ENCODE measurements around the gene RACK1. TPM values are rescaled to one million over a fixed set of nuclear protein-coding genes. Genes with fewer than 3 reads are reported as not detected.

The RACK1 gene
- total RNA-seq, 4 donors from 2014 or later = 1,252 to 1,898 (median 1,625) TPM

DNA sequence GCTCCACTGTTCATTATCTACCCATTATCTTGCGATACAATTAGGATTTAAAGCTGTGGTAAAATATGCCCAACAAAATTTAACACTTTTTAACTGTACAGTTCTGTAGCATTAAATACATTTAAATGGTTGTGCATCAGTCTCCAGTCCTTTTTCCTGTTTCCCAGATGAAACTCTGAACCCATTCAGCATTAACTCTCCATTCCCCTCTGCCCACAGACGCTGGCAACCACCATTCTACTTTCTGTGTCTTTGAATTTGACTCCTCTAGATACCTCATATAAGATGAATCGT is 35.8 kb downstream of the RACK1 start:
- Histone ChIP-seq H3K9me3 (no peaks in the 10 kb centered on the region), H3K27me3 (no peaks in the 10 kb centered on the region), H3K4me3 (peak overlapping the region in 3 of 4 donors; percentile 62 to 76 (median 75)), H3K36me3 (no peaks in the 10 kb centered on the region), H3K4me1 (peaks cover 19 to 49% (median 40%) of the 10 kb centered on the region in 4 donors), H3K27ac (replicated peaks in 1 of 4) (peak overlapping the region in 3 of 4 donors; percentile 84 to 86 (median 85))
- 42% methylated on average over 3 of the region's 3 CpGs for WGBS
- TF ChIP-seq POLR2A (IDR thresholded peaks at IDR 0.05; ENCODE audit: low read depth) (no peak), EP300 (IDR thresholded peaks at IDR 0.05) (no peak)
- TF ChIP-seq, protein P1, sequence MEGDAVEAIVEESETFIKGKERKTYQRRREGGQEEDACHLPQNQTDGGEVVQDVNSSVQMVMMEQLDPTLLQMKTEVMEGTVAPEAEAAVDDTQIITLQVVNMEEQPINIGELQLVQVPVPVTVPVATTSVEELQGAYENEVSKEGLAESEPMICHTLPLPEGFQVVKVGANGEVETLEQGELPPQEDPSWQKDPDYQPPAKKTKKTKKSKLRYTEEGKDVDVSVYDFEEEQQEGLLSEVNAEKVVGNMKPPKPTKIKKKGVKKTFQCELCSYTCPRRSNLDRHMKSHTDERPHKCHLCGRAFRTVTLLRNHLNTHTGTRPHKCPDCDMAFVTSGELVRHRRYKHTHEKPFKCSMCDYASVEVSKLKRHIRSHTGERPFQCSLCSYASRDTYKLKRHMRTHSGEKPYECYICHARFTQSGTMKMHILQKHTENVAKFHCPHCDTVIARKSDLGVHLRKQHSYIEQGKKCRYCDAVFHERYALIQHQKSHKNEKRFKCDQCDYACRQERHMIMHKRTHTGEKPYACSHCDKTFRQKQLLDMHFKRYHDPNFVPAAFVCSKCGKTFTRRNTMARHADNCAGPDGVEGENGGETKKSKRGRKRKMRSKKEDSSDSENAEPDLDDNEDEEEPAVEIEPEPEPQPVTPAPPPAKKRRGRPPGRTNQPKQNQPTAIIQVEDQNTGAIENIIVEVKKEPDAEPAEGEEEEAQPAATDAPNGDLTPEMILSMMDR (IDR thresholded peaks at IDR 0.05) = no peak
- intact Hi-C loops (cut with DNase I) = loop anchor here (2.0 kb wide), 1 partner anchor 17 kb away; no protein-coding TSS in a partner anchor
- DNase-seq (ENCODE audit: extremely low spot score) = no peak

DNA sequence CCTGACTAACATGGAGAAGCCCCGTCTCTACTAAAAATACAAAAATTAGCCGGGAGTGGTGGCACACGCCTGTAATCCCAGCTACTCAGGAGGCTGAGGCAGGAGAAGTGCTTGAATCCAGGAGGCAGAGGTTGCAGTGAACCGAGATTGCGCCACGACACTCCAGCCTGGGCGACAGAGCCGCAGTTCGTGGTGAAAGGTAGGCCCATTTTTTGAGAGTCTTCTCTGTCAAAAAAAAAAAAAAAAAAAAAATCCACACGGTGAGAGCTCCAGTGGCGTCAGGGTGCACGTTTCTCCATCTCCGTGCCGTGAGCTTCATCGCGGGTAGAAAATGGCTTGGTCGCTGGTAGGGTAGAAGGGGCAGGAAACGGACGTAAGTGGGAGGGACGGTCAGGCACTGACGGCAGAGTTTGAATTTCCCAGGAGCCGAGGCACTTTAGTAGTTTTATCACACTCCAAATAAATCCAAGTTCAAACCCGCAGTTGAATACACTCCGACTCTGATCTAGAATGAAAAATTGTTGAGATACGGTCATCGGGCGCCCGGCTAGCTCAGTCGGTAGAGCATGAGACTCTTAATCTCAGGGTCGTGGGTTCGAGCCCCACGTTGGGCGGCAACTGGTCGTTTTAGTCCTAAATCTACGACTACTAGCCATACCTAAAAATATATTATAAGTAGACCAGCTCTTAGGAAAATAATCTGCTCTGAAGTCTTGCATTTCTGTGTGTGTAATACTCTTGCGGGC is 36.3 kb downstream of the RACK1 start:
- intact Hi-C loops (cut with DNase I) = loop anchor here (2.0 kb wide), 1 partner anchor 17 kb away; no protein-coding TSS in a partner anchor
- H3K4me3 ChIP-seq = peak overlapping the region; percentile 62 to 76 (median 70)
- H3K27ac ChIP-seq (replicated peaks in 1 of 4) = peak overlapping the region; percentile 81 to 86 (median 84)
- 1% methylated on average over 36 of the region's 36 CpGs for WGBS
- no peaks in the 10 kb centered on the region for H3K27me3 ChIP-seq
- peak in 1 of 2 donors; percentile 57 for TF ChIP-seq POLR2AphosphoS5 (IDR thresholded peaks at IDR 0.05)
- TF ChIP-seq EP300 (IDR thresholded peaks at IDR 0.05) = no peak
- H3K4me1 ChIP-seq = peaks cover 19 to 49% (median 40%) of the 10 kb centered on the region in 4 donors
- no peaks in the 10 kb centered on the region for H3K9me3 ChIP-seq
- H3K36me3 ChIP-seq = no peaks in the 10 kb centered on the region
- no peak for DNase-seq (ENCODE audit: extremely low spot score)

DNA sequence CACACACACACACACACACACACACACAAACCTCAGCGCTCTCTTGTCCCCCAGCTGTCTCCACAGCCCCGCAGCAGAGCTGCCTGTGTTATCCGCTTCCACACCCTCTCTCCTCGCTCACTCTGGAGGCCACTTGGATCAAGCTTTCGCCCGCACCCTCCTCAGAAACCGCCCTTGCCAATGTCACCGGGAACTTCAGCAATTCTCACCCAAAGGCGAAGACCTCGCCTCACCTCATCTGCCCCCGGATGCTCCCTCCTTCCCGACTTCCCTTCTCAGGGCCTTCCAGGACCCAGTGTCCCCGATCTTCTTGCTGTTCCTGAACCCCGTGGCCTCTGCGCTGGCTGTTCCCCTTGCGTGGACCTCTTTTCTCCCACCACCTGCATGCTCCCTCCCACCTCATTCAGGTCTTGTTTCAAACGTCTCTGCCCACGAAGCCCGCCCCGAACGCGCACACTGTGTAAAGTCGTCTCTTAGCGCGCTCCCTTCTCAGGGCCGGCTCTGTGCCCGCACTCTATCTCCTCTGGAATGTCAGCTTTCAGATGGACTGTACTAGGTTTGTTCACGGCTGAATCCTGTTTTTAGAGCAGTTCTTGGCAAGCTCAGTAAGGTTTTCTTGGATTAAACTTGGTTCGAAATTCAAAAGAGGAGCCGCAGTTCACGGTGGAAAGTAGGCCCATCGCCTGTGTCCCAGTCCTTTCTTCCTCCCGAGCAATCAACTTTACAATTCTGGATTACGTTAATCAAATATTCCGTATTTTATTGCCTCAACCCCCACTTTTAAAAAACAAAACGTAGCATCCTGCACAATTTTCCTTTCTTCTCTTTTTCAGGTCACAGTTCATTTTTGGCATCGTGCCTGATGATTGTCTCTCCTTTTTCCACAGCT is 37.7 kb downstream of the RACK1 start:
- TF ChIP-seq, protein P1 (IDR thresholded peaks at IDR 0.05) = no peak
- TF ChIP-seq POLR2A (IDR thresholded peaks at IDR 0.05; ENCODE audit: low read depth) (no peak), EP300 (IDR thresholded peaks at IDR 0.05) (no peak), POLR2AphosphoS5 (IDR thresholded peaks at IDR 0.05) (no peak)
- 23% methylated on average over 37 of the region's 37 CpGs for WGBS
- H3K36me3 ChIP-seq = no peaks in the 10 kb centered on the region
- no peak for DNase-seq (ENCODE audit: extremely low spot score)
- H3K4me1 ChIP-seq = peaks cover 14 to 49% (median 40%) of the 10 kb centered on the region in 4 donors
- peak overlapping the region; percentile 81 to 86 (median 84) for H3K27ac ChIP-seq (replicated peaks in 1 of 4)
- intact Hi-C loops (cut with DNase I) = loop anchor here (2.0 kb wide), 1 partner anchor 15 kb away; no protein-coding TSS in a partner anchor
- H3K27me3 ChIP-seq = no peaks in the 10 kb centered on the region
- no peaks in the 10 kb centered on the region for H3K9me3 ChIP-seq
- H3K4me3 ChIP-seq = peak overlapping the region; percentile 62 to 76 (median 70)

DNA sequence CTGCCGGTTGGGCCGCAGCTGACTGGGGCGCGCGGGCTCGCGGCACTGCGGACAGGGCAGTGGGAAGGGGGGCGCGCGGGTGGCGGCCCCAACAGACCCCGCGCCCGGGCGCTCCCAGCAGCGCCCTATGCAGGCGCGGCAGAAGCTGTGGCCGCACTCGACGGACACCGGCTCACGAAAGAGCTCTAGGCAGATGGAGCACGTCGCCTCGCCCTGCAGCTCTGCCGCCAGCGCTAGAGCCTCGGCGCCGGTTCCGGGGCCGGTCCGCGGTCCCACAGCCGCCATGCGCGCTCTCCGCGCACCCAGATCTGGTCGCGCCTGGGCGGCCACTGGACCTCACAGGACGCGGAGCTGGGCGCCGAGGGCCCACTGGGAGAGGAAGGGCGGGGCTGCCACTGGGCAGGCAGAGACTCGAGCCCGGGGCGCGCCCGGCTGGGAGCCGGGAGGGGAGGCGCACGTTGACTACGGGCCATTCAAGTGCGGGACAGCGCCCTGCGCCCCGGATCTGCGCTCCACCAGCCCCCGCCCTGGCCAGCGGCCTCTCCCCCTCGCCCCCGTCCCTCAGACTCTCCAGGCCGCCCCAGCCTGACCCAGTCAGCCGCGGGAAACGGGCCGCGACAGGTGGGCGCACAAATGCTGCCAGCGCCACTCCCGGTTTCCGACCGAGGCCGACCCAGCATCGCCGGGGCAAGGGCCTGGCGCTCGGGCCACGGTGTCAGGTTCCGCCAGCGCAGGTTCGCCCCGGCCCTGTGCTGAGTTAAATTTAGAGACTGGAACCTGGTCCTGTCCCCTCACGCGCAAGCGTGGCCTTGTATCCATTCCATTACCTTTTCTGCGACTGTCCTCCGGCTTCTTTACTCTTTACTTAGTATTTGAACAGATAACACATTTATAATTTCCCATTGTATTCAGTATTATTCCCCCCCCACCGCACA is 38.6 kb downstream of the RACK1 start, which contains the start of gene TRIM7:
Gene TRIM7, minus strand, starts transcription at position 371 of the 935 bp plus-strand sequence. Its CDS starts 86 bp downstream, at position 285.
- no peak for DNase-seq (ENCODE audit: extremely low spot score)
- 5% methylated on average over 34 of the region's 94 CpGs for WGBS

More for the DNA sequence above, 38.6 kb downstream of the RACK1 start, which contains the start of gene TRIM7:
- Histone ChIP-seq H3K27me3 (no peaks in the 10 kb centered on the region), H3K4me3 (peak within 1 kb of the TSS; percentile 62 to 76 (median 70)), H3K4me1 (peaks cover 14 to 49% (median 40%) of the 10 kb centered on the region in 4 donors), H3K36me3 (peaks cover 0 to under 1% (median 0%) of the 10 kb centered on the region in 4 donors), H3K9me3 (no peaks in the 10 kb centered on the region), H3K27ac (replicated peaks in 1 of 4) (peak within 1 kb of the TSS; percentile 56 to 86 (median 84))
- intact Hi-C loops (cut with DNase I) = no loop called here
- TF ChIP-seq, protein P1 (IDR thresholded peaks at IDR 0.05) = no peak
- peak in 1 of 2 donors; percentile 18 for TF ChIP-seq POLR2AphosphoS5 (IDR thresholded peaks at IDR 0.05)

Data from esophagus muscularis mucosa (tissue), 4 donors.